Lower leg skin (tissue), 3 donors: Measurements from ENCODE around the gene FNBP1L.

Experiments
- POLR2A ChIP-seq, 2 donors: fragments of 450-650 bp; IDR thresholded peaks; one replicate each; pipeline ENCODE4 v1.6.1; 2016 to 2017; ENCODE audit warnings: antibody characterized with exemption in 2 of 2, mild to moderate bottlenecking in 1 of 2, moderate library complexity in 1 of 2
- TF ChIP-seq, protein P1 (sequence below), 3 donors: fragments of 450-650 bp; IDR thresholded peaks; one replicate each; pipeline ENCODE4 v1.5.1; 2016; ENCODE audit warnings: antibody characterized with exemption in 3 of 3, mild to moderate bottlenecking in 3 of 3, moderate library complexity in 2 of 3

- TF ChIP-seq, protein P1, sequence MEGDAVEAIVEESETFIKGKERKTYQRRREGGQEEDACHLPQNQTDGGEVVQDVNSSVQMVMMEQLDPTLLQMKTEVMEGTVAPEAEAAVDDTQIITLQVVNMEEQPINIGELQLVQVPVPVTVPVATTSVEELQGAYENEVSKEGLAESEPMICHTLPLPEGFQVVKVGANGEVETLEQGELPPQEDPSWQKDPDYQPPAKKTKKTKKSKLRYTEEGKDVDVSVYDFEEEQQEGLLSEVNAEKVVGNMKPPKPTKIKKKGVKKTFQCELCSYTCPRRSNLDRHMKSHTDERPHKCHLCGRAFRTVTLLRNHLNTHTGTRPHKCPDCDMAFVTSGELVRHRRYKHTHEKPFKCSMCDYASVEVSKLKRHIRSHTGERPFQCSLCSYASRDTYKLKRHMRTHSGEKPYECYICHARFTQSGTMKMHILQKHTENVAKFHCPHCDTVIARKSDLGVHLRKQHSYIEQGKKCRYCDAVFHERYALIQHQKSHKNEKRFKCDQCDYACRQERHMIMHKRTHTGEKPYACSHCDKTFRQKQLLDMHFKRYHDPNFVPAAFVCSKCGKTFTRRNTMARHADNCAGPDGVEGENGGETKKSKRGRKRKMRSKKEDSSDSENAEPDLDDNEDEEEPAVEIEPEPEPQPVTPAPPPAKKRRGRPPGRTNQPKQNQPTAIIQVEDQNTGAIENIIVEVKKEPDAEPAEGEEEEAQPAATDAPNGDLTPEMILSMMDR (IDR thresholded peaks at IDR 0.05), result no peak
- TF ChIP-seq POLR2A (IDR thresholded peaks at IDR 0.05), result no peak
Measured at GRCh38 chr1:93447481-93448291, at the start of gene FNBP1L.
